ENCODE results near the gene ATP12A. TPM values are rescaled to one million over a fixed set of nuclear protein-coding genes. Genes with fewer than 3 reads are reported as not detected.

The ATP12A gene
- total RNA-seq, 2 experiments from 2014 or later: 0.66 TPM

GRCh38 chr13:24745861-24746617, 65.8 kb downstream of the ATP12A start:
- Mint-ChIP-seq H3K4me3 (peak overlapping the region; percentile 4), H3K4me1 (peaks cover 10% of the 10 kb centered on the region), H3K36me3 (no peaks in the 10 kb centered on the region), H3K27me3 (peaks cover 65% of the 10 kb centered on the region), H3K9me3 (no peaks in the 10 kb centered on the region), H3K27ac (no peak overlapping the region)
- DNase-seq: no peak

GRCh38 chr13:24746618-24747247, 66.5 kb downstream of the ATP12A start:
- DNase-seq: no peak
- H3K4me1 Mint-ChIP-seq: peaks cover 10% of the 10 kb centered on the region
- no peaks in the 10 kb centered on the region for H3K9me3 Mint-ChIP-seq
- H3K27ac Mint-ChIP-seq: no peak overlapping the region
- peaks cover 65% of the 10 kb centered on the region for H3K27me3 Mint-ChIP-seq
- H3K4me3 Mint-ChIP-seq: peak overlapping the region; percentile 66
- H3K36me3 Mint-ChIP-seq: no peaks in the 10 kb centered on the region

GRCh38 chr13:24747248-24748060, 67.2 kb downstream of the ATP12A start:
- H3K9me3 Mint-ChIP-seq: no peaks in the 10 kb centered on the region
- peaks cover 10% of the 10 kb centered on the region for H3K4me1 Mint-ChIP-seq
- DNase-seq: peak; percentile 52

GRCh38 chr13:24748061-24748400, 67.8 kb downstream of the ATP12A start:
- Mint-ChIP-seq H3K27me3 (peaks cover 66% of the 10 kb centered on the region), H3K9me3 (no peaks in the 10 kb centered on the region), H3K27ac (no peak overlapping the region), H3K36me3 (no peaks in the 10 kb centered on the region), H3K4me1 (peaks cover 10% of the 10 kb centered on the region), H3K4me3 (peak overlapping the region; percentile 52)
- DNase-seq: no peak

More at GRCh38 chr13:24747248-24748060, 67.2 kb downstream of the ATP12A start:
- Mint-ChIP-seq H3K36me3 (no peaks in the 10 kb centered on the region), H3K27me3 (peaks cover 65% of the 10 kb centered on the region), H3K4me3 (peak overlapping the region; percentile 66), H3K27ac (no peak overlapping the region)

- H3K36me3 Mint-ChIP-seq: no peaks in the 10 kb centered on the region
- no peaks in the 10 kb centered on the region for H3K9me3 Mint-ChIP-seq
- H3K4me3 Mint-ChIP-seq: no peak overlapping the region
- DNase-seq: no peak
- H3K27ac Mint-ChIP-seq: no peak overlapping the region
- peaks cover 25% of the 10 kb centered on the region for H3K27me3 Mint-ChIP-seq
- no peaks in the 10 kb centered on the region for H3K4me1 Mint-ChIP-seq
Observed at GRCh38 chr13:24759197-24759596, 79.0 kb downstream of the ATP12A start.

Other genes starting within 250 kb of the ATP12A start
- 10 to 100 TPM; 20.2 to 20.9 TPM for gene PARP4, start 167.6 kb upstream of the ATP12A start, total RNA-seq
- not detected for gene RNF17, start 83.8 kb downstream of the ATP12A start, total RNA-seq